ENCODE measurements around the gene PKNOX1.
"Not testable (repeated sequence)": the region's sequence is repeated elsewhere in the genome, so short reads cannot be mapped to it uniquely, and the experiment has no call there.

PKNOX1 gene

GRCh38 chr21:42973991-42974831 lies at the start of gene PKNOX1:
PKNOX1 (plus strand) TSS chr21:42974562; CDS start chr21:43004382, 29,820 bp downstream.
- peak; percentile 98 to 99 (median 98) for DNase-seq

GRCh38 chr21:42925114-42925926 lies 49.0 kb upstream of the PKNOX1 start, which contains the start of gene ERVH48-1:
ERVH48-1 (minus strand) TSS chr21:42925630; CDS start chr21:42919006, 6,624 bp downstream.
- DNase-seq, result no peak

- DNase-seq, result not testable (repeated sequence)
Measured at GRCh38 chr21:42927474-42928200, 46.7 kb upstream of the PKNOX1 start.

- DNase-seq, result no peak
Measured at GRCh38 chr21:42929969-42930368, 44.4 kb upstream of the PKNOX1 start.

- no peak for DNase-seq
Measured at GRCh38 chr21:42931560-42932235, 42.7 kb upstream of the PKNOX1 start.

GRCh38 chr21:42932378-42933136 lies 41.8 kb upstream of the PKNOX1 start:
- DNase-seq, result not testable (repeated sequence)

- not testable (repeated sequence) for DNase-seq
Measured at GRCh38 chr21:42933137-42933970, 41.0 kb upstream of the PKNOX1 start.

GRCh38 chr21:42933973-42934372 lies 40.4 kb upstream of the PKNOX1 start:
- DNase-seq, result not testable (repeated sequence)

- DNase-seq, result not testable (repeated sequence)
Measured at GRCh38 chr21:42936360-42936759, 38.0 kb upstream of the PKNOX1 start.

GRCh38 chr21:42937034-42937940 lies 37.1 kb upstream of the PKNOX1 start:
- not testable (repeated sequence) for DNase-seq

GRCh38 chr21:42937960-42938605 lies 36.3 kb upstream of the PKNOX1 start:
- DNase-seq, result no peak

- not testable (repeated sequence) for DNase-seq
Measured at GRCh38 chr21:42938606-42938995, 35.8 kb upstream of the PKNOX1 start.

- no peak for DNase-seq
Measured at GRCh38 chr21:42939582-42940413, 34.6 kb upstream of the PKNOX1 start.

- no peak for DNase-seq
Measured at GRCh38 chr21:42941696-42942085, 32.7 kb upstream of the PKNOX1 start.

- no peak for DNase-seq
Measured at GRCh38 chr21:42942244-42942643, 32.1 kb upstream of the PKNOX1 start.

GRCh38 chr21:42949094-42949755 lies 25.1 kb upstream of the PKNOX1 start:
- DNase-seq, result not testable (repeated sequence)

GRCh38 chr21:42951193-42951592 lies 23.2 kb upstream of the PKNOX1 start:
- not testable (repeated sequence) for DNase-seq

Data from activated CD4-positive, CD25-positive, alpha-beta regulatory T cell (primary cell).